Adrenal gland (tissue), 12 donors: ENCODE measurements around the gene COPG2. TPM values are rescaled to one million over a fixed set of nuclear protein-coding genes. Genes with fewer than 3 reads are reported as not detected.

Source experiments
- DNase-seq, 7 donors: peaks; one replicate each; pipeline ENCODE4 v3.0.0-alpha.2; 2019 to 2020
- H3K27ac ChIP-seq, 5 donors: fragments of 200-600 bp; sonication (generic) in 4 of 5; 1 replicate in 3 of 5; 2 replicates in 2 of 5; pipeline versions ENCODE4 v1.5.1 to v1.8.0; 2016 to 2020; ENCODE audit warnings: mild to moderate bottlenecking in 1 of 5
- H3K27me3 ChIP-seq: fragments of 200-600 bp; 2 replicates; pipeline ENCODE4 v1.8.0; 2021
- H3K36me3 ChIP-seq, 2 donors: fragments of 200-600 bp; replicated peaks in 1 of 2; 1 replicate in 1 of 2; 2 replicates in 1 of 2; pipeline versions ENCODE4 v1.5.1 to v1.8.0; 2018 to 2022
- H3K4me1 ChIP-seq, 2 donors: fragments of 200-600 bp; replicated peaks in 1 of 2; 1 replicate in 1 of 2; 2 replicates in 1 of 2; pipeline versions ENCODE4 v1.5.1 to v1.8.0; 2018 to 2021
- H3K4me3 ChIP-seq, 4 donors: fragments of 200-600 bp; sonication (generic) in 3 of 4; one replicate each; pipeline ENCODE4 v1.5.1; 2016 to 2018
- H3K9me3 ChIP-seq, 3 donors: fragments of 200-600 bp; sonication (generic) in 1 of 3; replicated peaks in 1 of 3; 1 replicate in 2 of 3; 2 replicates in 1 of 3; pipeline versions ENCODE4 v1.5.1 to v1.8.0; 2016 to 2021
- POLR2A ChIP-seq, 2 donors: fragments of 450-650 bp; IDR thresholded peaks; one replicate each; pipeline ENCODE4 v1.6.1; 2017; ENCODE audit warnings: antibody characterized with exemption in 2 of 2, mild to moderate bottlenecking in 2 of 2, moderate library complexity in 1 of 2
- WGBS, 4 donors: extraction: QIAGEN DNeasy Blood & Tissue Kit in 2 of 4; methylation state at CpG; one replicate each; pipeline versions ENCODE4 v1.1.5 to v1.1.7; 2013 to 2017; 5-methylcytosine and 5-hydroxymethylcytosine counted together
- intact Hi-C, 2 donors: fragments of 100-400 bp; cut with DNase I; formaldehyde crosslinking; loops; one replicate each; pipeline versions ENCODE4 v1.14.1 to v1.15.0; 2022 to 2023
- polyA plus RNA-seq, 3 donors: library from polyadenylated mRNA; stranded (reverse); fragments of 200-250 nt in 2 of 3; fragments of 350-450 nt in 1 of 3; fragmentation: Illumina TruSeq in 1 of 3; extraction: RNeasy Lipid Tissue Mini Kit (QIAGEN cat#74804) in 1 of 3; gene quantifications; one replicate each; pipeline ENCODE4 v1.2.3, GENCODE V29; 2013 to 2014
- total RNA-seq, 9 donors: library from RNA; depleted of rRNA in 4 of 9; stranded (reverse); fragments of >200 nt in 4 of 9; fragments of 120-200 nt in 1 of 9; fragmentation: NEBNext Ultra II Directional in 1 of 9; extraction: Animal tissue kit (Norgen Biotek cat#: 25700) in 1 of 9; gene quantifications; one replicate each; pipeline versions ENCODE4 v1.1.0 to v1.2.4, GENCODE V29; 2013 to 2023
- TF ChIP-seq, protein P1 (sequence below), 6 experiments: fragments of 450-650 bp in 4 of 6; fragments of 200-600 bp in 2 of 6; sonication (generic) in 1 of 6; IDR thresholded peaks; 1 replicate in 5 of 6; 2 replicates in 1 of 6; pipeline versions ENCODE4 v1.5.1 to v1.8.0; 2016 to 2021; ENCODE audit warnings: antibody characterized with exemption in 6 of 6, mild to moderate bottlenecking in 2 of 6, moderate library complexity in 1 of 6
- donor health status: healthy with polysubstance abuse.
- donor health status: Bipolar disorder and iron deficiency.
- donor health status: DM: yes; HTN: yes; CAD: no.
- donor health status: DM: no; HTN: no; CAD: no.
- donor health status: DM: no; HTN: no; CAD: no.
- donor health status: DM: yes; HTN: yes; CAD: no.

The COPG2 gene
- total and polyA plus RNA-seq, 12 donors, result 12.2 to 73.1 (median 37.9) TPM

DNA sequence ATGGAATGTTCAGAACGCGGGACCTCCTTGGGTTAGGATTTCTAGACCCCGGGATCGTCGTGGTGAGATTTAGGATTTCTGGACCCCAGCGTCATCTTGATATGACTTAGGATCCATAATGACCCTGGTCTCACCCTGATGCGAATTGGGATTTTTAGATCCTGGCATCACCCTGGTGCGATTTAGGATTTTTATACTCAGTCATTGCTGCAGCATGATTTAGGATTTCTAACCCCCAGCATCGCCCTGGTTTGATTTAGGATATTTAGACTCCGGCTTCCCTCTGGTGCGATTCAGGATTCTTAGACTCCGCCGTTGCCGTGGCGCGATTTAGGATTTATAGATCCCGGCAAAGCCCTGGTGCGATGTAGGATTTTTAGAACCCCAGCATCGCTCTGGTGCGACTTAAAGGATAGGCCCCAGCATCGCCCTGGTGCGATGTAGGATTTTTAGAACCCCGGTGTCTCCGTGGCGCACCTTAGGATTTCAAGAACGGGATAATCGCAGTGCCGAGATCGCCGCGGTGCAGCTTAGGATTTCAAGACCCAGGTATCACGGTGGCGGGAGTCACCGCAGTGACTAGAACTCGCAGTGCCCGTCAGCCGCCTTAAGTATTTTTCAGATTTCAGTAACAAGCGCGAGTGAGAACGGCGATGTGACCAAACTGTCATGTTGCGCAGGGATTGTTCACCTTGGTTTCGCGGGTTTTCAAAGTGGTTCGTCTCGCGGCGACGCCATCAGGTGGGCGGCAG, 175.8 kb downstream of the COPG2 start:
- Histone ChIP-seq H3K4me3 (peak overlapping the region in 2 of 4 donors; percentile 11 to 58), H3K27ac (peak overlapping the region in 2 of 5 donors; percentile 74 to 84), H3K36me3 (peaks cover 0 to 8% of the 10 kb centered on the region in 2 donors), H3K4me1 (peaks cover 7 to 45% of the 10 kb centered on the region in 2 donors), H3K9me3 (no peaks in the 10 kb centered on the region), H3K27me3 (no peaks in the 10 kb centered on the region)
- intact Hi-C loops, result loop anchor here (5.0 to 10.0 kb wide), 2 partner anchors 210 to 418 kb away; partner anchors contain the start of gene KLHDC10 (in 1 of the 2)
- DNase-seq, result peak in 1 of 7 donors; percentile 61
- TF ChIP-seq, protein P1, sequence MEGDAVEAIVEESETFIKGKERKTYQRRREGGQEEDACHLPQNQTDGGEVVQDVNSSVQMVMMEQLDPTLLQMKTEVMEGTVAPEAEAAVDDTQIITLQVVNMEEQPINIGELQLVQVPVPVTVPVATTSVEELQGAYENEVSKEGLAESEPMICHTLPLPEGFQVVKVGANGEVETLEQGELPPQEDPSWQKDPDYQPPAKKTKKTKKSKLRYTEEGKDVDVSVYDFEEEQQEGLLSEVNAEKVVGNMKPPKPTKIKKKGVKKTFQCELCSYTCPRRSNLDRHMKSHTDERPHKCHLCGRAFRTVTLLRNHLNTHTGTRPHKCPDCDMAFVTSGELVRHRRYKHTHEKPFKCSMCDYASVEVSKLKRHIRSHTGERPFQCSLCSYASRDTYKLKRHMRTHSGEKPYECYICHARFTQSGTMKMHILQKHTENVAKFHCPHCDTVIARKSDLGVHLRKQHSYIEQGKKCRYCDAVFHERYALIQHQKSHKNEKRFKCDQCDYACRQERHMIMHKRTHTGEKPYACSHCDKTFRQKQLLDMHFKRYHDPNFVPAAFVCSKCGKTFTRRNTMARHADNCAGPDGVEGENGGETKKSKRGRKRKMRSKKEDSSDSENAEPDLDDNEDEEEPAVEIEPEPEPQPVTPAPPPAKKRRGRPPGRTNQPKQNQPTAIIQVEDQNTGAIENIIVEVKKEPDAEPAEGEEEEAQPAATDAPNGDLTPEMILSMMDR (IDR thresholded peaks at IDR 0.05), result no peak
- no peak for TF ChIP-seq POLR2A (IDR thresholded peaks at IDR 0.05)
- WGBS, 4 donors, result 47 to 58% (median 53%) methylated on average over 45 to 50 of the region's 50 CpGs

DNA sequence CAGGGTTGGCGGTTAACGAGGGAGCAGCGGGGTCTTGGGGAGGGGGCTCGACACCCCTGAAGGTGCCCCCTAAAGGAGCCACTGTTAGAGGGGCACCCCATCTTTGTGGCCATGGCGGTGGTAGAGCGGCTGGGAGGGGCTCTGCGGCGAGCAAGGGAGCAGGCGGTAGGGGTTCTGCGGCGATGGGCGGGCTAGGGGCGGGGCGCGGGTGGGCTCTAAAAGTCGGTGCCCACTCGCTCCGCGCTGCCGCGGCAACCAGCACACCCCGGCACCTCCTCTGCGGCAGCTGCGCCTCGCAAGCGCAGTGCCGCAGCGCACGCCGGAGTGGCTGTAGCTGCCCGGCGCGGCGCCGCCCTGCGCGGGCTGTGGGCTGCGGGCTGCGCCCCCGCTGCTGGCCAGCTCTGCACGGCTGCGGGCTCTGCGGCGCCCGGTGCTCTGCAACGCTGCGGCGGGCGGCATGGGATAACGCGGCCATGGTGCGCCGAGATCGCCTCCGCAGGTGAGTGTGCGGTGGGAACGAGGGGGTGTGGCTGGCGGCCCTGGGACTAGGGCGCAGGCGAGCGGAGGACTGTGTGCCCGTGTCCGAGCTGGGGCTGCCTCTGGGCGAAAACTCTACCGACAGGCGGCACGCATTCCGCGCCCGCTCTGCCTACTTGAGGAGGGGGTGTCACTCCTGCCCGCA, 176.6 kb downstream of the COPG2 start, which contains the start of gene MEST:
Gene MEST, plus strand, starts transcription at position 245 of the 682 bp plus-strand sequence. Its CDS starts 229 bp downstream, at position 474.
- H3K4me3 ChIP-seq, result peak within 1 kb of the TSS in 2 of 4 donors; percentile 17 to 58
- peaks cover 0 to 2% of the 10 kb centered on the region in 2 donors for H3K36me3 ChIP-seq
- intact Hi-C loops, result loop anchor here (5.0 to 10.0 kb wide), 2 partner anchors 210 to 417 kb away; partner anchors contain the start of gene KLHDC10 (in 1 of the 2)
- H3K9me3 ChIP-seq, result no peaks in the 10 kb centered on the region
- TF ChIP-seq POLR2A (IDR thresholded peaks at IDR 0.05), result peak in 1 of 2 donors; percentile 14
- TF ChIP-seq, protein P1 (IDR thresholded peaks at IDR 0.05), result no peak
- DNase-seq, result peak in 3 of 7 donors; percentile 25 to 35 (median 28)
- H3K27ac ChIP-seq, result peak within 1 kb of the TSS in 3 of 5 donors; percentile 22 to 84 (median 74)
- peaks cover 8 to 47% of the 10 kb centered on the region in 2 donors for H3K4me1 ChIP-seq
- no peaks in the 10 kb centered on the region for H3K27me3 ChIP-seq
- WGBS, 4 donors, result 48 to 90% (median 66%) methylated on average over 4 to 71 of the region's 71 CpGs

DNA sequence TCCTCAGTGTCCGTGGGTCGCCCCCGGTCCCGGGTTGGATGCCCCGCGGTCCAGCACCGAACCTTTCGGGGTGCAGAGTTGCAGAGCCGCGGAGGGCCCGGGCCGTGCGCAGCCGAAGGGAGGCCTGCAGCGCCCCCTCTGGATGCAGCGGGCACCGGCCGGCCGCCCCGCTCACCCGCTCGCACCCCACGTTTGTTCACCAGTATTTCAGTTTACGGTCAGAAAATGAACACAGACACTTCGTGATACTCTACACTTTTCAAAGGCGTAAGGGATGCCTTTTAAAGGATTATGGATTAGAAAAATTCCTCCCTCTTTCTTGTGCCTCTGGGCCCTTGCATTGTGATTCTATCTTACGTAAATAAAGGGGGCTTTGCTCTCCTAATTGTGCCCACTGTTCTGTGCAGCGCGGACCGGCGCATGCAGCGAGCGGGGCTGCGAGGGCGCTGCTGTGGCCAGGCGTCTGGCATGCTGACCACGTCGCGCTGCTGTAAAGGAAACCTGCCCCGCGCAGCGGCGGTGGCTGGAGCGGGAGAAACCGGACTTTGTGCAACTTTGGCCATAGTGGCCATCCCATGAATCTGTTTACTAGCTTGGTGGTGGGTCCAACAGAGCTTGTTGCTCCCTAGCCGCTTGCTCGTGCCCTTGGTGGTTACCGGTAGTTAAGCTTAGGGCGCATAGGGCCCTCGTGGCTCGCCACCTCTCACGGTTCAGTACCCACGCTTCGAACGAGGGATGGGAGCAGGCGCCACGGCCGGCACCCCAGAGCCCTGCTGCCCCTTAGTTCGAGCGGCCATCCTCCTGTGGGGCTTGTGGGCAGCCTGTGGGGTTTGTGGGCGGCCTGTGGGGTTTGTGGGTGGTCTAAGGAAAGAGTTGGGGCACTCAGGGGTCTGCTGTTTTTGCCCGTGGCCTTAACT, 177.4 kb downstream of the COPG2 start:
- intact Hi-C loops, result loop anchor here (5.0 to 10.0 kb wide), 2 partner anchors 209 to 416 kb away; partner anchors contain the start of gene KLHDC10 (in 1 of the 2)
- DNase-seq, result peak; percentile 41 to 76 (median 60)
- WGBS, 4 donors, result 51 to 74% (median 53%) methylated on average over 52 to 62 of the region's 62 CpGs
- H3K4me1 ChIP-seq, result peaks cover 14 to 47% of the 10 kb centered on the region in 2 donors
- H3K4me3 ChIP-seq, result peak overlapping the region in 2 of 4 donors; percentile 17 to 58
- peak overlapping the region in 3 of 5 donors; percentile 22 to 84 (median 74) for H3K27ac ChIP-seq
- no peaks in the 10 kb centered on the region for H3K27me3 ChIP-seq
- peak in 1 of 2 donors; percentile 17 for TF ChIP-seq POLR2A (IDR thresholded peaks at IDR 0.05)
- TF ChIP-seq, protein P1 (IDR thresholded peaks at IDR 0.05), result peak; percentile 33 to 73 (median 65)
- H3K9me3 ChIP-seq, result no peaks in the 10 kb centered on the region
- H3K36me3 ChIP-seq, result no peaks in the 10 kb centered on the region
